ENCODE measurements around the gene EFCAB8. TPM values are rescaled to one million over a fixed set of nuclear protein-coding genes. Genes with fewer than 3 reads are reported as not detected.
A peak's percentile ranks its signal among the peaks of the same experiment; 100 is the strongest.

EFCAB8 gene
- total RNA-seq, 1 donor from 2014 or later, result 0.72 TPM

GRCh38 chr20:32977281-32978008 lies 118.7 kb downstream of the EFCAB8 start:
- Histone ChIP-seq H3K27me3 (no peaks in the 10 kb centered on the region), H3K9me3 (no peaks in the 10 kb centered on the region), H3K4me1 (no peaks in the 10 kb centered on the region), H3K4me3 (no peak overlapping the region), H3K36me3 (no peaks in the 10 kb centered on the region), H3K27ac (no peak overlapping the region)
- intact Hi-C loops (cut with DNase I), result no loop called here
- peak; percentile 41 for DNase-seq
- TF ChIP-seq CTCF (IDR thresholded peaks at IDR 0.05), result no peak
- no peak for ATAC-seq

GRCh38 chr20:32978009-32978335 lies 119.2 kb downstream of the EFCAB8 start:
- Histone ChIP-seq H3K4me1 (no peaks in the 10 kb centered on the region), H3K27ac (no peak overlapping the region), H3K36me3 (no peaks in the 10 kb centered on the region), H3K27me3 (no peaks in the 10 kb centered on the region), H3K9me3 (no peaks in the 10 kb centered on the region), H3K4me3 (no peak overlapping the region)
- peak; percentile 21 for DNase-seq
- no peak for TF ChIP-seq CTCF (IDR thresholded peaks at IDR 0.05)
- no peak for ATAC-seq
- intact Hi-C loops (cut with DNase I), result no loop called here

- no peak for TF ChIP-seq CTCF (IDR thresholded peaks at IDR 0.05)
- Histone ChIP-seq H3K27ac (no peak overlapping the region), H3K36me3 (no peaks in the 10 kb centered on the region), H3K4me1 (no peaks in the 10 kb centered on the region), H3K9me3 (no peaks in the 10 kb centered on the region), H3K4me3 (no peak overlapping the region), H3K27me3 (no peaks in the 10 kb centered on the region)
- no peak for ATAC-seq
- DNase-seq, result peak; percentile 34
- intact Hi-C loops (cut with DNase I), result no loop called here
Observed at GRCh38 chr20:32979201-32979998, 120.7 kb downstream of the EFCAB8 start.

GRCh38 chr20:32980131-32980941 lies 121.6 kb downstream of the EFCAB8 start:
- no peak for TF ChIP-seq CTCF (IDR thresholded peaks at IDR 0.05)
- intact Hi-C loops (cut with DNase I), result no loop called here
- H3K4me3 ChIP-seq, result no peak overlapping the region
- DNase-seq (peak; percentile 45), ATAC-seq (no peak)
- no peaks in the 10 kb centered on the region for H3K36me3 ChIP-seq
- H3K27ac ChIP-seq, result no peak overlapping the region
- H3K4me1 ChIP-seq, result no peaks in the 10 kb centered on the region
- no peaks in the 10 kb centered on the region for H3K27me3 ChIP-seq
- H3K9me3 ChIP-seq, result no peaks in the 10 kb centered on the region

GRCh38 chr20:32980990-32981389 lies 122.3 kb downstream of the EFCAB8 start:
- H3K27ac ChIP-seq, result no peak overlapping the region
- no peaks in the 10 kb centered on the region for H3K27me3 ChIP-seq
- H3K4me1 ChIP-seq, result no peaks in the 10 kb centered on the region
- H3K4me3 ChIP-seq, result no peak overlapping the region
- H3K9me3 ChIP-seq, result no peaks in the 10 kb centered on the region
- no peak for TF ChIP-seq CTCF (IDR thresholded peaks at IDR 0.05)
- H3K36me3 ChIP-seq, result no peaks in the 10 kb centered on the region
- no peak for ATAC-seq
- no peak for DNase-seq
- intact Hi-C loops (cut with DNase I), result no loop called here

Data from upper lobe of right lung (tissue), 1 donor.